ENCODE results near the gene ARMS2. TPM values are rescaled to one million over a fixed set of nuclear protein-coding genes. Genes with fewer than 3 reads are reported as not detected.

ARMS2 gene
- total and polyA plus RNA-seq, 12 donors: 0.33 to 1.3 (median 0.94) TPM; not detected in 8

- DNase-seq (no peak), ATAC-seq (peak in 5 of 8 donors; percentile 7 to 51 (median 47))
- no peaks in the 10 kb centered on the region for H3K36me3 ChIP-seq
- H3K4me3 ChIP-seq: no peak overlapping the region
- H3K27me3 ChIP-seq: peaks cover 0 to 8% (median 0%) of the 10 kb centered on the region in 7 donors
- TF ChIP-seq CTCF (IDR thresholded peaks at IDR 0.05): no peak
- H3K27ac ChIP-seq: peak overlapping the region in 5 of 10 donors; percentile 10 to 72 (median 47)
- intact Hi-C loops (cut with DNase I): no loop called here
- H3K4me1 ChIP-seq: peaks cover 0 to 38% (median 16%) of the 10 kb centered on the region in 9 donors
- whole genome bisulfite sequencing, 2 donors: 63 to 69% methylated on average over 14 of the region's 14 CpGs
- no peaks in the 10 kb centered on the region for H3K9me3 ChIP-seq
These were observed 4.0 kb upstream of the ARMS2 start for GRCh38 chr10:122450353-122450990.

- intact Hi-C loops (cut with DNase I): no loop called here
- TF ChIP-seq CTCF (IDR thresholded peaks at IDR 0.05): no peak
- WGBS, 2 donors: 67 to 91% methylated on average over 3 of the region's 3 CpGs
These were observed 382 bp upstream of the ARMS2 start for GRCh38 chr10:122454071-122454470.

GRCh38 chr10:122455376-122456079, 1.1 kb downstream of the ARMS2 start:
- no peak for TF ChIP-seq CTCF (IDR thresholded peaks at IDR 0.05)
- Histone ChIP-seq H3K4me3 (no peak overlapping the region), H3K27me3 (peaks cover 0 to 49% (median 0%) of the 10 kb centered on the region in 7 donors), H3K9me3 (no peaks in the 10 kb centered on the region), H3K4me1 (peaks cover 0 to 30% (median 7%) of the 10 kb centered on the region in 9 donors), H3K27ac (no peak overlapping the region), H3K36me3 (no peaks in the 10 kb centered on the region)
- ATAC-seq (no peak), DNase-seq (no peak)
- intact Hi-C loops (cut with DNase I): no loop called here
- WGBS, 2 donors: 97 to 99% methylated on average over 11 of the region's 11 CpGs

More at GRCh38 chr10:122454071-122454470, 382 bp upstream of the ARMS2 start:
- no peak for DNase-seq
- Histone ChIP-seq H3K27ac (no peak overlapping the region), H3K4me1 (peaks cover 0 to 34% (median 13%) of the 10 kb centered on the region in 9 donors), H3K9me3 (no peaks in the 10 kb centered on the region), H3K4me3 (no peak overlapping the region), H3K27me3 (peaks cover 0 to 34% (median 0%) of the 10 kb centered on the region in 7 donors), H3K36me3 (no peaks in the 10 kb centered on the region)
- no peak for ATAC-seq

GRCh38 chr10:122457934-122458333, 3.5 kb downstream of the ARMS2 start:
- no peak overlapping the region for H3K4me3 ChIP-seq
- TF ChIP-seq CTCF (IDR thresholded peaks at IDR 0.05): no peak
- peak overlapping the region in 6 of 10 donors; percentile 30 to 88 (median 66) for H3K27ac ChIP-seq
- WGBS, 2 donors: 58 to 77% methylated on average over 5 of the region's 5 CpGs
- H3K36me3 ChIP-seq: no peaks in the 10 kb centered on the region
- DNase-seq (no peak), ATAC-seq (no peak)
- H3K27me3 ChIP-seq: peaks cover 0 to 67% (median 0%) of the 10 kb centered on the region in 7 donors
- peaks cover 3 to 31% (median 17%) of the 10 kb centered on the region in 9 donors for H3K4me1 ChIP-seq
- no peaks in the 10 kb centered on the region for H3K9me3 ChIP-seq
- intact Hi-C loops (cut with DNase I): no loop called here
